Measurements from ENCODE around the gene MYO18A.
A peak's percentile ranks its signal among the peaks of the same experiment; 100 is the strongest.

MYO18A gene

GRCh38 chr17:29073045-29073444 is 107.2 kb downstream of the MYO18A start:
- TF ChIP-seq GATA2 (IDR thresholded peaks at IDR 0.05; ENCODE audit: low read depth, low read length) (no peak), GATA3 (IDR thresholded peaks at IDR 0.05; ENCODE audit: low read depth, low read length) (no peak)

DNA sequence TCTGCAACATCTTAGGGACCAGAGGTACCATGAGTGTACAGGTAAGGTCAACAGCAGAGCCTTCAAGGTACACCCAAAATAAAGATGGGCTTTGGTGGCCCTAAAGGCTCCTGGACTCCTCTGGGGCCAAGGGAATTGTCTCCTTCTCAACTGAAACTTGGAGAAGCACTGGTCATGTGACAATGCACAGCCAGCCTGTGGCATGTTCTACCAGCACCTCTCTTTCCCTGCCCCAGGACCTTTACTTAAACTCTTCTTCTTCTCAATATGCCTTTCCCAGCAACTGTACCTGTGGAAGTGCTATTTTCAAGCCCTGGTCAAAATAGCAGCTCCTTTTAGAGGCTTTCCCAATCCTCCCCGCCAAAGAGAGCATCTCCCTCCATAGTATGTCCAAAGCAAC is 108.9 kb downstream of the MYO18A start:
- TF ChIP-seq GATA3 (IDR thresholded peaks at IDR 0.05; ENCODE audit: low read depth, low read length) (no peak), GATA2 (IDR thresholded peaks at IDR 0.05; ENCODE audit: low read depth, low read length) (no peak)

DNA sequence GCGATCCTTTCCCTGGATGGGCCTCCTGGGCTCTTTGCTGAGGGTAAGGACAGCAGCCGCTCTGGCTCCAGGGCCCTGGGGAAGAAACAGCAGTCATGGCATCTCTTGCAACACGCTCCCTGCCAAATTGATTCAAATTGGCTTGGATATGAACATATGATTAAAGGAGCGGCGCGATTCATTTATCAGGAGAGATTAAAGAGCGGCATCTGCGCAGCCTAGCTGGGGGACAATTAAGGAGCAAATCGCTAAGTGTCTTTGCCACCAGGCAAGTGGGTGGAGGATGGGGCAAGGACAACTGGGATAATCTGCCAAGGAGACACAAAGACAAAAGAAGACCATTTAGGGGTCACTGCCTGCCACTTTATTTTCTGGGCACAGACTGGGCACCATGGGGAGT is 109.4 kb downstream of the MYO18A start:
- TF ChIP-seq GATA2 (IDR thresholded peaks at IDR 0.05; ENCODE audit: low read depth, low read length) (no peak), GATA3 (IDR thresholded peaks at IDR 0.05; ENCODE audit: low read depth, low read length) (no peak)

DNA sequence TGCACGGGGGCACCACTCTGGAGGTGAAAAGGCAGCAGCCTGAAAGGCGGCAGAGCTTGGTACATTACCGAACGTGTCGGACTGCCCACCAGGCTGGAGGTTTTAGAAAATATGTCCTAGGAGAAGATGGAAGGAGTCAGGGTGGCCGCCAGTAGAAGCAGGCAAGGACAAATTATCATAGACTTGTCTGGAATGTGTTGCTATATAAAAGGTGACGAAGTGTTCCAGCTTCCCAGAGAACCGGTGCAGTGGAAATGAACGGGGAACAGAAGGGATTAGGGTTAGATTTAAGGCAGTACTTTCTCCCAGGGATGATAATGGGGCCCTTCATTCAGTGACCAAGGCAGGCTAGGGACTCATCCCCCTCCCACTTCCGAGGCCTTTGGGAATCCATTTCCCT is 109.9 kb downstream of the MYO18A start:
- no peak for TF ChIP-seq GATA2 (IDR thresholded peaks at IDR 0.05; ENCODE audit: low read depth, low read length)
- TF ChIP-seq GATA3 (IDR thresholded peaks at IDR 0.05; ENCODE audit: low read depth, low read length), result no peak

DNA sequence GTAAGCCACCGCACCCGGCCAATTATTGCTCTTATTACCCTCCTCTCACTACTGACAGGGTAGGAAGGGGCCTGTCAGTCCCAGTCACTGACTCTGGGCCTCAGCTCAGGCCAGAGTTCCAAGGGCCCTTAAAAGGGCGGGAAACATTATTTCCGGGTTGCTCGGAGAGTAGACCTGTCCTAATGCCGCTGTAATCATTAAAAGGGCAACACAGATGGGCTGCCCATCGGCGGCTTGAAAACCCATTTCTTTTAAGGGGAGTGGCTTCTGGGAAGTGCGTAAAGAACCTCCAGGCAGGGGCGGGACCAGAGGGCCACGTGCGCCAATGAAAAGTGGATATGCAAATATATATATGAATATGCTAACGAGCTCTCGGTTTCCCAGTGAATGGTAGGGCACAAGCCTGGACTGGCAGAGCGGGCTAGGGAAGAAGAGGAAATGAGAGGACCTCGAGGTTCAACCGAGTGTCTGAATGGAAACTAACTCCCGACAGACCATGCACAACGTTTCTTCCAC is 110.6 kb downstream of the MYO18A start:
- TF ChIP-seq GATA2 (IDR thresholded peaks at IDR 0.05; ENCODE audit: low read depth, low read length), result no peak
- TF ChIP-seq GATA3 (IDR thresholded peaks at IDR 0.05; ENCODE audit: low read depth, low read length), result no peak

DNA sequence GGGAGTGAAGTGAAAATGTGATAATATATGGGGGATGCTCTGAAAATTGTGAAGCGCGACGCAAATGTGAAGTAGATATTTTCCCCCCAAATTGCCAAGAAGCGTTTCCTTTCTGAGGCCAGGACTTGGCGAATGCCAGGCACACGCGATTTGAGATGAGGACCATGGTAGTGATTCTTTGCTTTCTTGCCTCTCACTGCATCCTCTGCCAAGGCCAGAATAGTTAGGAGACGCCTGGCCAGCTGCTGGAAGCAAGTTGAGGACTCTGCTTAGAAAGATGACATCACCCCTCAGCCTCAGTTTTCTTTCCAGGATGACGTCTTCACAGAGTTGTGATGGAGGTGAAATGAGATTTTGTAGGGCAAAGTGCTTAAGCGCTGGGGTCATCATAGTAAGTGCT is 111.4 kb downstream of the MYO18A start:
- TF ChIP-seq GATA2 (IDR thresholded peaks at IDR 0.05; ENCODE audit: low read depth, low read length) (no peak), GATA3 (IDR thresholded peaks at IDR 0.05; ENCODE audit: low read depth, low read length) (no peak)

DNA sequence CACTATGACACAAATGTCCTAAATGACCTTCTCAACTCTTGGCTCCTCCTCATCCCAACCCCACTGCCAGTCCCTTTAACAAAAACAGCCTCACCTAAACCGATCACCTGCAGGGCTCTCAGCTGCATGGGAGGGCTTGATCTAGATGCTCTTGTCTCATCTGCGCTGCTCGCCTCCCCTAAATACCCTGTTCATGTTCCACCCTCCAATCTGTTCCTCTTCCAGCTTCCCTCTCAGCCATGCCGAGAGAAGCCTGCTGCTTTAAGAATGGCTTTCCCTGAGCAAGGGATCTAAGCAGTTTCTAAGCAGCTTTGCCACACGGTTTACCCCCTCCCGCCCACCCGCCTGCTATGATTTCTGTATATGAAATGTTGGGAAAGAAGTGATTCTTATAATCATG is 113.6 kb downstream of the MYO18A start:
- TF ChIP-seq GATA3 (IDR thresholded peaks at IDR 0.05; ENCODE audit: low read depth, low read length), result no peak
- no peak for TF ChIP-seq GATA2 (IDR thresholded peaks at IDR 0.05; ENCODE audit: low read depth, low read length)

DNA sequence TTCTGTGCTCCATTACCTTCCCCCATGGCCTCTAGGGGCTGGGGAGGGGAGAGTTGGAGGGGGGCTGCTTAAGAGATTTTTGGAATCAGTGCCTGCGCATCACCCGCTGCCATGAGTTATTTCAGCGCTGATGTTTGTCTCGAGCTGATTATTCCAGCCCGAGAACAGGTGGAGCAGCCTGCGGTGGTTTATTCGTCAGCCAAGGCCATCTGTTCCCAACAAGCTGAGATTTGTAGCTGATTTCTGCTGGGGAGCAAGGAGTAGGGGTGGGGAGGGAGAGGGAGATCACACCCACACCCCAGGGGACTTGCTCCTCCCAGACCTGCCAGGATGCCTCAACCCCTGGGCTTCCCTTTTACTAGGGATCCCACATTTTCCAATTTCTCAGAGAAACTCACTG is 114.2 kb downstream of the MYO18A start:
- no peak for TF ChIP-seq GATA3 (IDR thresholded peaks at IDR 0.05; ENCODE audit: low read depth, low read length)
- TF ChIP-seq GATA2 (IDR thresholded peaks at IDR 0.05; ENCODE audit: low read depth, low read length), result peak; percentile 91

DNA sequence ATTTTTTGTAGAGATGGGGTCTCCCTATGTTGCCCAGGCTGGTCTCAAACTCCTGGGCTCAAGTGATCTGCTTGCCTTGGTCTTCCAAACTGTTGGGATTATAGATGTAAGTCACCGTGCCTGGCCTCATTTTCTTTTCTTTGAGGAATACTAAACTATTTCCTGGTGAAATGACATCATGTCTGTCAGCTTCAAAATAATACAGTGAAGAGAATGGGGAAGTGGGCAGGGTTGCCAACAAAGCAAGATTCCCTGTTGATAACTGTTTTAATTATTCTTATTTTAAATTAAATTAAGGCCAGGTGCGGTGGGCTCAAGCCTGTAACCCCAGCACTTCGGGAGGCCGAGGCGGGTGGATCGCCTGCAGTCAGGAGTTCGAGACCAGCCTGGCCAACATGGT is 116.2 kb downstream of the MYO18A start:
- no peak for TF ChIP-seq GATA2 (IDR thresholded peaks at IDR 0.05; ENCODE audit: low read depth, low read length)
- TF ChIP-seq GATA3 (IDR thresholded peaks at IDR 0.05; ENCODE audit: low read depth, low read length), result no peak

DNA sequence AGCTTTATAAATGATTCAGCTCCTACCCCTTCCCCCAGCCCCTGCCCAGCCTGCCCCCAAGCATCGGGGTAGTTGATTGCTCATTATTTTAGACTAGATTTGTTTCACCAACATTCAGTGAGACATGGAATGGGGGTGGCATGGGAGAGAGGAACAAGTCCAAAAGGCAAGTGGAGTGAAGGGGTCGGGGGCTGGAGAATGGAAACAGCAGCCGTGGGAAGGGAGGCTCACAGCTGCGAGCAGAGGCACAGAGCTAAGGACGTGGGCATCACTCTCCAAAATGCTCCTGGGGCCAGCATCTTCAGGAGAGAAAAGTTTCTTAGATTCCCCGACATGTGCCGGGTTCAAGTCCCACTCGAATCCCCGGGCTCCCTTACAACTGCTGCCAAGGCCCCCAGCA is 118.0 kb downstream of the MYO18A start:
- TF ChIP-seq GATA3 (IDR thresholded peaks at IDR 0.05; ENCODE audit: low read depth, low read length), result no peak
- no peak for TF ChIP-seq GATA2 (IDR thresholded peaks at IDR 0.05; ENCODE audit: low read depth, low read length)

- TF ChIP-seq GATA2 (IDR thresholded peaks at IDR 0.05; ENCODE audit: low read depth, low read length), result peak; percentile 73
- no peak for TF ChIP-seq GATA3 (IDR thresholded peaks at IDR 0.05; ENCODE audit: low read depth, low read length)
Observed at GRCh38 chr17:29061036-29061435, 119.2 kb downstream of the MYO18A start.

GRCh38 chr17:29060475-29060874 is 119.7 kb downstream of the MYO18A start:
- TF ChIP-seq GATA2 (IDR thresholded peaks at IDR 0.05; ENCODE audit: low read depth, low read length) (no peak), GATA3 (IDR thresholded peaks at IDR 0.05; ENCODE audit: low read depth, low read length) (no peak)

- TF ChIP-seq GATA2 (IDR thresholded peaks at IDR 0.05; ENCODE audit: low read depth, low read length), result no peak
- TF ChIP-seq GATA3 (IDR thresholded peaks at IDR 0.05; ENCODE audit: low read depth, low read length), result no peak
Observed at GRCh38 chr17:29059281-29059680, 120.9 kb downstream of the MYO18A start.

DNA sequence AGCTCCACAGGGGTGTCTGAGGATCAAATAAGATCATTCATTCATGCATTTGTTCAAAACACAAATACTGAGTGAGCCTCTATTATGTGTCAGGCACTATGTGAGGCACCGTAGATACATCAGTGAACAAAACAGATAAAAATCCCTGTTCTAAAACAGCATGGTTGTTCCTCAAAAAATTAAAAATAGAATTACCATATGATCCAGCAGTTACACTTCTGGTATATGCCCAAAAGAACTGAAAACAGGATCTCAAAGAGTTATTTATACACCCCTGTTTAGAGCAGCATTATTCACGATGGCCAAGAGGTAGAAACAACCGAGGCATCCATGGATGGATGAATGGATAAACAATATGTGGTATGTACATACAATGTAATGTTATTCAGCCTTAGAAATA is 121.8 kb downstream of the MYO18A start:
- TF ChIP-seq GATA3 (IDR thresholded peaks at IDR 0.05; ENCODE audit: low read depth, low read length), result no peak
- TF ChIP-seq GATA2 (IDR thresholded peaks at IDR 0.05; ENCODE audit: low read depth, low read length), result no peak

DNA sequence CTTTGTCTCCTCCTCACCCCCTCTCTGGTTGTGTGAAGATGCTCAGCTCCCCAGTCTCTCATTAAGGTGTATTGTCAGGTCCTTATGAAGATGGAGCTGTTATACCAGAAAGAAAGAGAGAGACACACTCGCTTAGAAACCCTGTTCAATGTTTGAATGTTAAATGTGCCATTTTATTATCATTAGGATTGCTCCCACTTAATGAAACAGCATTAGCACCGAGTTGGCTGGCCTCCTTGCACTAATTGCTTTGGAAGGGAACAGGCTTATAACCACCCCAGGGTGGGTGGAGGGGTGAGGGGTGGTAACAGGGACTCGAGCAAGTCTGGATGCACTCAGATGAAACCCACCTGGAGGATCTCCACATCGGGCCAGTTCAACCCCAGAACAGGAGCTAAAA is 122.8 kb downstream of the MYO18A start:
- TF ChIP-seq GATA2 (IDR thresholded peaks at IDR 0.05; ENCODE audit: low read depth, low read length) (no peak), GATA3 (IDR thresholded peaks at IDR 0.05; ENCODE audit: low read depth, low read length) (no peak)

- no peak for TF ChIP-seq GATA3 (IDR thresholded peaks at IDR 0.05; ENCODE audit: low read depth, low read length)
Observed at GRCh38 chr17:29054835-29055234, 125.4 kb downstream of the MYO18A start.

All from SH-SY5Y (cell line).